Lower leg skin (tissue), 3 donors: ENCODE data around the gene DUSP15.

Source experiments
- POLR2A ChIP-seq, 2 donors: fragments of 450-650 bp; IDR thresholded peaks; one replicate each; pipeline ENCODE4 v1.6.1; 2016 to 2017; ENCODE audit warnings: antibody characterized with exemption in 2 of 2, mild to moderate bottlenecking in 1 of 2, moderate library complexity in 1 of 2
- TF ChIP-seq, protein P1 (sequence below), 3 donors: fragments of 450-650 bp; IDR thresholded peaks; one replicate each; pipeline ENCODE4 v1.5.1; 2016; ENCODE audit warnings: antibody characterized with exemption in 3 of 3, mild to moderate bottlenecking in 3 of 3, moderate library complexity in 2 of 3

DNA sequence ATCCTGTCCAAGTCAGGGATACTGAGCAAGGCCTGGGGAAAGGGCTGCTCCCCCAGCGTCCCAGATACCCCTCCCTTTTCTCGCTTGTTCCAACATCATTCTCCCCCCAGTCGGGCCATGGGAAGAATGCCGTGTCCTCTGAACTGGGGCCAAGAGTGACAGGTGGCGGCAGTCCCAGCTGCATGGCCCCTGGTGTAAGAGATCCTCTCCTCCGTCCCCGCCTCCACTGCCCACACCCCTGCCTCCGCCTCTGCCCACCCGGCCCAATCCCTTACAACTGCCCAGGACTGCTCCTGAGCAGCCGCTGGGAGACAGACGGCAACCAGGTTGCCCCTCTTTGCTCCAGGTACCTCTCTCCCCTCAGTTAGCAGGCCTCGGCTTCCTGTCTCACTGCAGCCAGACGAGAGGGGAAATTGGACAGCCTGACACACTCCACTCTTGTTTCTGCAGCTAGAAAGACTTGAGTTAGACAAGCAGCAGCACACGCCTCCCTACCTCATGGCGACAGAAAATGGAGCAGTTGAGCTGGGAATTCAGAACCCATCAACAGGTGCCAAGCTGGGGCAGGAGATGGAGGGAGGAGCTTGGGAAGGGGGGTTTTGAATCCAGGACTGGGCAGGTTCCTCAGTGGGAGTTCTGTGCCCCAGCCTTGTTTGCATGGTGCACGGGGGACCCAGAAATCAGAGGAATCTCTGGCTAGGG lies 51.1 kb downstream of the DUSP15 start, which contains the start of gene MYLK2:
- TF ChIP-seq POLR2A (IDR thresholded peaks at IDR 0.05) = no peak
- TF ChIP-seq, protein P1, sequence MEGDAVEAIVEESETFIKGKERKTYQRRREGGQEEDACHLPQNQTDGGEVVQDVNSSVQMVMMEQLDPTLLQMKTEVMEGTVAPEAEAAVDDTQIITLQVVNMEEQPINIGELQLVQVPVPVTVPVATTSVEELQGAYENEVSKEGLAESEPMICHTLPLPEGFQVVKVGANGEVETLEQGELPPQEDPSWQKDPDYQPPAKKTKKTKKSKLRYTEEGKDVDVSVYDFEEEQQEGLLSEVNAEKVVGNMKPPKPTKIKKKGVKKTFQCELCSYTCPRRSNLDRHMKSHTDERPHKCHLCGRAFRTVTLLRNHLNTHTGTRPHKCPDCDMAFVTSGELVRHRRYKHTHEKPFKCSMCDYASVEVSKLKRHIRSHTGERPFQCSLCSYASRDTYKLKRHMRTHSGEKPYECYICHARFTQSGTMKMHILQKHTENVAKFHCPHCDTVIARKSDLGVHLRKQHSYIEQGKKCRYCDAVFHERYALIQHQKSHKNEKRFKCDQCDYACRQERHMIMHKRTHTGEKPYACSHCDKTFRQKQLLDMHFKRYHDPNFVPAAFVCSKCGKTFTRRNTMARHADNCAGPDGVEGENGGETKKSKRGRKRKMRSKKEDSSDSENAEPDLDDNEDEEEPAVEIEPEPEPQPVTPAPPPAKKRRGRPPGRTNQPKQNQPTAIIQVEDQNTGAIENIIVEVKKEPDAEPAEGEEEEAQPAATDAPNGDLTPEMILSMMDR (IDR thresholded peaks at IDR 0.05) = no peak
